ENCODE measurements around the gene DPAGT1.

GRCh38 chr11:119081682-119082260, 19.9 kb downstream of the DPAGT1 start:
- TF ChIP-seq EZH2 (IDR thresholded peaks at IDR 0.05; ENCODE audit: borderline replicate concordance, low read depth, low read length, severe bottlenecking) (no peak), CTCF (IDR thresholded peaks at IDR 0.05; ENCODE audit: extremely low read depth in 1 of 2, insufficient read depth in 1 of 2, low read depth in 1 of 2, low read length in 2 of 2) (no peak)
